Endometrial microvascular endothelial cells (primary cell): ENCODE measurements around the gene MCL1. TPM values are rescaled to one million over a fixed set of nuclear protein-coding genes. Genes with fewer than 3 reads are reported as not detected.

Experiments
- total RNA-seq: library from RNA; depleted of rRNA; stranded (reverse); fragments of >200 nt; gene quantifications from one replicate; pipeline ENCODE4 v1.2.3, GENCODE V29; 2015; ENCODE audit errors: inconsistent ontology term

MCL1 gene
- total RNA-seq, 1 donor from 2014 or later = 382 TPM

Other genes with a start within 250 kb of the MCL1 start
- 15.2 TPM for gene RPRD2, start 215.5 kb downstream of the MCL1 start, total RNA-seq
- 12.5 TPM for gene TARS2, start 92.2 kb downstream of the MCL1 start, total RNA-seq
- gene ECM1, start 71.5 kb downstream of the MCL1 start, total RNA-seq = 5.8 TPM
- not detected for gene FALEC, start 63.9 kb downstream of the MCL1 start, total RNA-seq
- gene ADAMTSL4, start 30.2 kb downstream of the MCL1 start, total RNA-seq = 1.8 TPM
- gene ENSA, start 50.0 kb upstream of the MCL1 start, total RNA-seq = 250 TPM
- gene GOLPH3L, start 117.5 kb upstream of the MCL1 start, total RNA-seq = 28.6 TPM
- not detected for gene HORMAD1, start 141.3 kb upstream of the MCL1 start, total RNA-seq
- gene CTSS, start 186.2 kb upstream of the MCL1 start, total RNA-seq = 74.1 TPM
- gene CTSK, start 228.7 kb upstream of the MCL1 start, total RNA-seq = 4.8 TPM